GM12874 (cell line): ENCODE data around the gene ME1.

Experiments
- CTCF ChIP-seq: IDR thresholded peaks from 2 replicates; pipeline ENCODE4 v1.5.1; 2011; ENCODE audit warnings: low read depth, mild to moderate bottlenecking, control low read depth, low read length, moderate library complexity; ENCODE audit not compliant: insufficient read depth

The ME1 gene

GRCh38 chr6:83459663-83460062 lies 28.8 kb upstream of the ME1 start:
- TF ChIP-seq CTCF = no peak

GRCh38 chr6:83443516-83443915 lies 12.7 kb upstream of the ME1 start:
- TF ChIP-seq CTCF = no peak

GRCh38 chr6:83442752-83443151 lies 11.9 kb upstream of the ME1 start:
- no peak for TF ChIP-seq CTCF

GRCh38 chr6:83439201-83439600 lies 8.3 kb upstream of the ME1 start:
- no peak for TF ChIP-seq CTCF

- no peak for TF ChIP-seq CTCF
Measured at GRCh38 chr6:83436674-83437073, 5.8 kb upstream of the ME1 start.

- TF ChIP-seq CTCF = no peak
Measured at GRCh38 chr6:83433177-83433576, 2.3 kb upstream of the ME1 start.

GRCh38 chr6:83432636-83433035 lies 1.8 kb upstream of the ME1 start:
- TF ChIP-seq CTCF = no peak

- no peak for TF ChIP-seq CTCF
Measured at GRCh38 chr6:83431545-83432155, 799 bp upstream of the ME1 start.
